Measurements from ENCODE around the gene GABRA1.

Gene GABRA1

GRCh38 chr5:161847941-161848391, at the start of gene GABRA1:
TSS of gene GABRA1 (plus strand) at chr5:161848120. CDS start at chr5:161850811, 2,691 bp downstream.
- no peaks in the 10 kb centered on the region for H3K36me3 ChIP-seq (ENCODE audit: insufficient read depth, insufficient read length, low read length)
- no peak within 1 kb of the TSS for H3K4me3 ChIP-seq (ENCODE audit: insufficient read length, low read depth)
- DNase-seq (ENCODE audit: low read depth, low spot score) = peak; percentile 3
- H3K9ac ChIP-seq (ENCODE audit: insufficient read length, low read depth) = no peak within 1 kb of the TSS
- H3K4me1 ChIP-seq (ENCODE audit: insufficient read depth, insufficient read length) = no peaks in the 10 kb centered on the region
- TF ChIP-seq SUZ12 (IDR thresholded peaks at IDR 0.05; ENCODE audit: extremely low read depth, insufficient read depth, insufficient read length) = no peak
- TF ChIP-seq ZNF274 (IDR thresholded peaks at IDR 0.05; ENCODE audit: low read depth, low read length) = no peak
- no peak for TF ChIP-seq YY1 (IDR thresholded peaks at IDR 0.05; ENCODE audit: insufficient read depth, insufficient read length)
- H3K27me3 ChIP-seq (ENCODE audit: insufficient read depth, insufficient read length) = peaks cover 9% of the 10 kb centered on the region
- no peaks in the 10 kb centered on the region for H3K9me3 ChIP-seq (ENCODE audit: insufficient read depth, low read length)

- TF ChIP-seq SUZ12 (IDR thresholded peaks at IDR 0.05; ENCODE audit: extremely low read depth, insufficient read depth, insufficient read length) = no peak
- TF ChIP-seq ZNF274 (IDR thresholded peaks at IDR 0.05; ENCODE audit: low read depth, low read length) = no peak
- TF ChIP-seq YY1 (IDR thresholded peaks at IDR 0.05; ENCODE audit: insufficient read depth, insufficient read length) = no peak
- H3K4me3 ChIP-seq (ENCODE audit: insufficient read length, low read depth) = no peak overlapping the region
These were observed 48.6 kb upstream of the GABRA1 start for GRCh38 chr5:161799316-161799715.

GRCh38 chr5:161804263-161804662, 43.7 kb upstream of the GABRA1 start:
- Histone ChIP-seq H3K27me3 (ENCODE audit: insufficient read depth, insufficient read length) (no peaks in the 10 kb centered on the region), H3K4me1 (ENCODE audit: insufficient read depth, insufficient read length) (no peaks in the 10 kb centered on the region), H3K36me3 (ENCODE audit: insufficient read depth, insufficient read length, low read length) (no peaks in the 10 kb centered on the region), H3K9ac (ENCODE audit: insufficient read length, low read depth) (no peak overlapping the region), H3K9me3 (ENCODE audit: insufficient read depth, low read length) (no peaks in the 10 kb centered on the region), H3K4me3 (ENCODE audit: insufficient read length, low read depth) (no peak overlapping the region)
- TF ChIP-seq SUZ12 (IDR thresholded peaks at IDR 0.05; ENCODE audit: extremely low read depth, insufficient read depth, insufficient read length) (no peak), ZNF274 (IDR thresholded peaks at IDR 0.05; ENCODE audit: low read depth, low read length) (no peak), YY1 (IDR thresholded peaks at IDR 0.05; ENCODE audit: insufficient read depth, insufficient read length) (no peak)
- DNase-seq (ENCODE audit: low read depth, low spot score) = no peak

More at GRCh38 chr5:161799316-161799715, 48.6 kb upstream of the GABRA1 start:
- Histone ChIP-seq H3K27me3 (ENCODE audit: insufficient read depth, insufficient read length) (no peaks in the 10 kb centered on the region), H3K9me3 (ENCODE audit: insufficient read depth, low read length) (no peaks in the 10 kb centered on the region), H3K4me1 (ENCODE audit: insufficient read depth, insufficient read length) (no peaks in the 10 kb centered on the region), H3K36me3 (ENCODE audit: insufficient read depth, insufficient read length, low read length) (no peaks in the 10 kb centered on the region), H3K9ac (ENCODE audit: insufficient read length, low read depth) (no peak overlapping the region)
- no peak for DNase-seq (ENCODE audit: low read depth, low spot score)

GRCh38 chr5:161846746-161847145, 1.2 kb upstream of the GABRA1 start:
- Histone ChIP-seq H3K4me3 (ENCODE audit: insufficient read length, low read depth) (no peak overlapping the region), H3K36me3 (ENCODE audit: insufficient read depth, insufficient read length, low read length) (no peaks in the 10 kb centered on the region), H3K9ac (ENCODE audit: insufficient read length, low read depth) (no peak overlapping the region), H3K9me3 (ENCODE audit: insufficient read depth, low read length) (no peaks in the 10 kb centered on the region), H3K4me1 (ENCODE audit: insufficient read depth, insufficient read length) (no peaks in the 10 kb centered on the region), H3K27me3 (ENCODE audit: insufficient read depth, insufficient read length) (peaks cover 9% of the 10 kb centered on the region)
- TF ChIP-seq SUZ12 (IDR thresholded peaks at IDR 0.05; ENCODE audit: extremely low read depth, insufficient read depth, insufficient read length) = no peak
- DNase-seq (ENCODE audit: low read depth, low spot score) = peak; percentile 38

- H3K4me3 ChIP-seq (ENCODE audit: insufficient read length, low read depth) = no peak overlapping the region
These were observed 473 bp upstream of the GABRA1 start for GRCh38 chr5:161847447-161847846.

GRCh38 chr5:161850491-161850890, 2.6 kb downstream of the GABRA1 start:
- DNase-seq (ENCODE audit: low read depth, low spot score) = no peak
- Histone ChIP-seq H3K4me3 (ENCODE audit: insufficient read length, low read depth) (no peak overlapping the region), H3K9me3 (ENCODE audit: insufficient read depth, low read length) (no peaks in the 10 kb centered on the region), H3K4me1 (ENCODE audit: insufficient read depth, insufficient read length) (no peaks in the 10 kb centered on the region), H3K36me3 (ENCODE audit: insufficient read depth, insufficient read length, low read length) (no peaks in the 10 kb centered on the region), H3K27me3 (ENCODE audit: insufficient read depth, insufficient read length) (peaks cover 9% of the 10 kb centered on the region), H3K9ac (ENCODE audit: insufficient read length, low read depth) (no peak overlapping the region)
- TF ChIP-seq YY1 (IDR thresholded peaks at IDR 0.05; ENCODE audit: insufficient read depth, insufficient read length) = no peak
- TF ChIP-seq SUZ12 (IDR thresholded peaks at IDR 0.05; ENCODE audit: extremely low read depth, insufficient read depth, insufficient read length) = no peak
- TF ChIP-seq ZNF274 (IDR thresholded peaks at IDR 0.05; ENCODE audit: low read depth, low read length) = no peak

More at GRCh38 chr5:161847447-161847846, 473 bp upstream of the GABRA1 start:
- Histone ChIP-seq H3K9me3 (ENCODE audit: insufficient read depth, low read length) (no peaks in the 10 kb centered on the region), H3K4me1 (ENCODE audit: insufficient read depth, insufficient read length) (no peaks in the 10 kb centered on the region), H3K27me3 (ENCODE audit: insufficient read depth, insufficient read length) (peaks cover 9% of the 10 kb centered on the region), H3K9ac (ENCODE audit: insufficient read length, low read depth) (no peak overlapping the region), H3K36me3 (ENCODE audit: insufficient read depth, insufficient read length, low read length) (no peaks in the 10 kb centered on the region)
- no peak for DNase-seq (ENCODE audit: low read depth, low spot score)
- TF ChIP-seq YY1 (IDR thresholded peaks at IDR 0.05; ENCODE audit: insufficient read depth, insufficient read length) = no peak
- TF ChIP-seq ZNF274 (IDR thresholded peaks at IDR 0.05; ENCODE audit: low read depth, low read length) = no peak
- no peak for TF ChIP-seq SUZ12 (IDR thresholded peaks at IDR 0.05; ENCODE audit: extremely low read depth, insufficient read depth, insufficient read length)

- no peaks in the 10 kb centered on the region for H3K4me1 ChIP-seq (ENCODE audit: insufficient read depth, insufficient read length)
- no peaks in the 10 kb centered on the region for H3K9me3 ChIP-seq (ENCODE audit: insufficient read depth, low read length)
- no peak overlapping the region for H3K9ac ChIP-seq (ENCODE audit: insufficient read length, low read depth)
- H3K4me3 ChIP-seq (ENCODE audit: insufficient read length, low read depth) = no peak overlapping the region
- no peak for DNase-seq (ENCODE audit: low read depth, low spot score)
- H3K36me3 ChIP-seq (ENCODE audit: insufficient read depth, insufficient read length, low read length) = no peaks in the 10 kb centered on the region
- TF ChIP-seq YY1 (IDR thresholded peaks at IDR 0.05; ENCODE audit: insufficient read depth, insufficient read length) = no peak
- no peak for TF ChIP-seq ZNF274 (IDR thresholded peaks at IDR 0.05; ENCODE audit: low read depth, low read length)
- TF ChIP-seq SUZ12 (IDR thresholded peaks at IDR 0.05; ENCODE audit: extremely low read depth, insufficient read depth, insufficient read length) = no peak
- H3K27me3 ChIP-seq (ENCODE audit: insufficient read depth, insufficient read length) = peaks cover 9% of the 10 kb centered on the region
These were observed 3.9 kb downstream of the GABRA1 start for GRCh38 chr5:161851691-161852299.

All from NT2/D1 (cell line).